ENCODE measurements around the gene CDPF1. TPM values are rescaled to one million over a fixed set of nuclear protein-coding genes. Genes with fewer than 3 reads are reported as not detected.

CDPF1 gene
- total RNA-seq, 1 donor from 2014 or later = 5.7 TPM

- no peak for FAIRE-seq
- Mint-ChIP-seq H3K4me3 (ENCODE audit: unreplicated experiment) (no peak overlapping the region), H3K9me3 (ENCODE audit: unreplicated experiment) (peaks cover 1% of the 10 kb centered on the region)
Measured at GRCh38 chr22:46225631-46226030, 24.5 kb downstream of the CDPF1 start.

GRCh38 chr22:46224898-46225290 is 25.2 kb downstream of the CDPF1 start:
- DNase-seq (ENCODE audit: low read depth) = no peak
- Histone ChIP-seq H3K4me2 (ENCODE audit: low read length) (no peak overlapping the region), H3K9ac (ENCODE audit: low read length) (no peak overlapping the region), H3K27me3 (ENCODE audit: insufficient read depth, low read length) (no peaks in the 10 kb centered on the region), H2AFZ (ENCODE audit: low read depth, low read length) (no peak overlapping the region), H3K4me3 (ENCODE audit: insufficient read depth, low read depth, low read length) (no peak overlapping the region), H4K20me1 (ENCODE audit: insufficient read depth, low read length) (no peaks in the 10 kb centered on the region), H3K4me1 (ENCODE audit: insufficient read depth, low read length) (no peaks in the 10 kb centered on the region), H3K9me3 (ENCODE audit: insufficient read depth, low read depth, low read length) (no peaks in the 10 kb centered on the region), H3K27ac (ENCODE audit: low read depth, low read length) (no peak overlapping the region), H3K79me2 (ENCODE audit: insufficient read depth, low read length) (no peaks in the 10 kb centered on the region), H3K36me3 (ENCODE audit: insufficient read depth, low read length) (no peaks in the 10 kb centered on the region)
- Mint-ChIP-seq H3K4me1 (ENCODE audit: low read depth, unreplicated experiment) (no peaks in the 10 kb centered on the region), H3K27me3 (ENCODE audit: low read depth, unreplicated experiment) (no peaks in the 10 kb centered on the region), H3K4me3 (ENCODE audit: unreplicated experiment) (no peak overlapping the region), H3K36me3 (ENCODE audit: low read depth, unreplicated experiment) (peaks cover 11% of the 10 kb centered on the region), H3K27ac (ENCODE audit: unreplicated experiment) (no peak overlapping the region), H3K9me3 (ENCODE audit: unreplicated experiment) (peaks cover 1% of the 10 kb centered on the region)
- FAIRE-seq = no peak
- TF ChIP-seq CTCF (IDR thresholded peaks at IDR 0.05; ENCODE audit: insufficient read depth, low read depth, low read length) (no peak), EZH2 (IDR thresholded peaks at IDR 0.05; ENCODE audit: insufficient read depth, low read length) (no peak)

More at GRCh38 chr22:46225631-46226030, 24.5 kb downstream of the CDPF1 start:
- Mint-ChIP-seq H3K27ac (ENCODE audit: unreplicated experiment) (no peak overlapping the region), H3K36me3 (ENCODE audit: low read depth, unreplicated experiment) (peaks cover 11% of the 10 kb centered on the region), H3K4me1 (ENCODE audit: low read depth, unreplicated experiment) (no peaks in the 10 kb centered on the region), H3K27me3 (ENCODE audit: low read depth, unreplicated experiment) (no peaks in the 10 kb centered on the region)
- H3K36me3 ChIP-seq (ENCODE audit: insufficient read depth, low read length) = no peaks in the 10 kb centered on the region
- H3K27ac ChIP-seq (ENCODE audit: low read depth, low read length) = no peak overlapping the region
- H3K27me3 ChIP-seq (ENCODE audit: insufficient read depth, low read length) = no peaks in the 10 kb centered on the region
- no peak overlapping the region for H2AFZ ChIP-seq (ENCODE audit: low read depth, low read length)
- H3K4me2 ChIP-seq (ENCODE audit: low read length) = no peak overlapping the region
- no peak overlapping the region for H3K9ac ChIP-seq (ENCODE audit: low read length)
- no peaks in the 10 kb centered on the region for H4K20me1 ChIP-seq (ENCODE audit: insufficient read depth, low read length)
- H3K9me3 ChIP-seq (ENCODE audit: insufficient read depth, low read depth, low read length) = no peaks in the 10 kb centered on the region
- H3K79me2 ChIP-seq (ENCODE audit: insufficient read depth, low read length) = no peaks in the 10 kb centered on the region
- no peak for DNase-seq (ENCODE audit: low read depth)
- no peak overlapping the region for H3K4me3 ChIP-seq (ENCODE audit: insufficient read depth, low read depth, low read length)
- H3K4me1 ChIP-seq (ENCODE audit: insufficient read depth, low read length) = no peaks in the 10 kb centered on the region
- no peak for TF ChIP-seq CTCF (IDR thresholded peaks at IDR 0.05; ENCODE audit: insufficient read depth, low read depth, low read length)
- no peak for TF ChIP-seq EZH2 (IDR thresholded peaks at IDR 0.05; ENCODE audit: insufficient read depth, low read length)

GRCh38 chr22:46224044-46224897 is 25.8 kb downstream of the CDPF1 start:
- H3K4me2 ChIP-seq (ENCODE audit: low read length) = no peak overlapping the region
- no peaks in the 10 kb centered on the region for H3K9me3 ChIP-seq (ENCODE audit: insufficient read depth, low read depth, low read length)
- no peak overlapping the region for H2AFZ ChIP-seq (ENCODE audit: low read depth, low read length)
- H3K4me3 ChIP-seq (ENCODE audit: insufficient read depth, low read depth, low read length) = no peak overlapping the region
- H3K79me2 ChIP-seq (ENCODE audit: insufficient read depth, low read length) = no peaks in the 10 kb centered on the region
- H3K36me3 ChIP-seq (ENCODE audit: insufficient read depth, low read length) = no peaks in the 10 kb centered on the region
- no peaks in the 10 kb centered on the region for H3K27me3 Mint-ChIP-seq (ENCODE audit: low read depth, unreplicated experiment)
- H3K27ac Mint-ChIP-seq (ENCODE audit: unreplicated experiment) = no peak overlapping the region
- H3K27me3 ChIP-seq (ENCODE audit: insufficient read depth, low read length) = no peaks in the 10 kb centered on the region
- no peaks in the 10 kb centered on the region for H3K4me1 ChIP-seq (ENCODE audit: insufficient read depth, low read length)
- TF ChIP-seq CTCF (IDR thresholded peaks at IDR 0.05; ENCODE audit: insufficient read depth, low read depth, low read length) = no peak
- FAIRE-seq (no peak), DNase-seq (ENCODE audit: low read depth) (no peak)
- H3K4me3 Mint-ChIP-seq (ENCODE audit: unreplicated experiment) = no peak overlapping the region
- peaks cover 18% of the 10 kb centered on the region for H3K36me3 Mint-ChIP-seq (ENCODE audit: low read depth, unreplicated experiment)
- H3K9me3 Mint-ChIP-seq (ENCODE audit: unreplicated experiment) = peaks cover 1% of the 10 kb centered on the region
- H3K9ac ChIP-seq (ENCODE audit: low read length) = no peak overlapping the region
- H3K4me1 Mint-ChIP-seq (ENCODE audit: low read depth, unreplicated experiment) = no peaks in the 10 kb centered on the region
- H3K27ac ChIP-seq (ENCODE audit: low read depth, low read length) = no peak overlapping the region
- H4K20me1 ChIP-seq (ENCODE audit: insufficient read depth, low read length) = no peaks in the 10 kb centered on the region
